GM12878 (cell line): ENCODE results near the gene SUGCT.

ENCODE experiments used
- EP300 ChIP-seq, 2 experiments: fragments of 150-350 bp in 1 of 2; IDR thresholded peaks; 2 replicates each; pipeline ENCODE4 v1.6.1; 2011 to 2012; ENCODE audit warnings: low read depth in 2 of 2, low read length in 2 of 2, borderline replicate concordance in 1 of 2, improper control_type of control experiment in 1 of 2, inconsistent platforms in 1 of 2; ENCODE audit not compliant: control insufficient read depth in 1 of 2
- SREBF2 ChIP-seq: IDR thresholded peaks from 2 replicates; pipeline ENCODE4 v1.6.1; 2012; ENCODE audit warnings: mild to moderate bottlenecking, low read length

GRCh38 chr7:40733114-40733513 is 598.3 kb downstream of the SUGCT start:
- TF ChIP-seq EP300 (IDR thresholded peaks at IDR 0.05; ENCODE audit: borderline replicate concordance in 1 of 2, control insufficient read depth in 1 of 2, low read depth in 2 of 2, low read length in 2 of 2) (no peak), SREBF2 (no peak)
